H1 (cell line): ENCODE results near the gene BCAS3. TPM values are rescaled to one million over a fixed set of nuclear protein-coding genes. Genes with fewer than 3 reads are reported as not detected.

Experiments used
- EP300 ChIP-seq, 2 experiments: IDR thresholded peaks; 1 replicate in 1 of 2; 2 replicates in 1 of 2; pipeline ENCODE4 v1.6.1; 2011 to 2012; ENCODE audit warnings: low read depth in 2 of 2, low read length in 2 of 2, mild to moderate bottlenecking in 2 of 2, borderline replicate concordance in 1 of 2, inconsistent platforms in 1 of 2, moderate library complexity in 1 of 2
- HDAC6 ChIP-seq: IDR thresholded peaks from one replicate; pipeline ENCODE4 v1.7.1; 2012; ENCODE audit warnings: low read depth, mild to moderate bottlenecking, inconsistent platforms, low read length, moderate library complexity
- KDM4A ChIP-seq: IDR thresholded peaks from one replicate; pipeline ENCODE4 v1.7.1; 2012; ENCODE audit warnings: low read depth, mild to moderate bottlenecking, moderate library complexity, low read length, inconsistent platforms; ENCODE audit not compliant: severe bottlenecking
- MAFK ChIP-seq: IDR thresholded peaks from 2 replicates; pipeline ENCODE4 v1.6.1; 2012; ENCODE audit warnings: low read depth, mild to moderate bottlenecking, improper control_type of control experiment, low read length
- RBBP5 ChIP-seq: IDR thresholded peaks from 2 replicates; pipeline ENCODE4 v1.7.1; 2012; ENCODE audit warnings: low read depth, mild to moderate bottlenecking, inconsistent platforms, low read length, moderate library complexity, borderline replicate concordance
- polyA plus RNA-seq, 7 experiments: library from polyadenylated mRNA; depleted of rRNA in 3 of 7; stranded (reverse) in 5 of 7; unstranded in 2 of 7; fragments of >200 nt in 5 of 7; fragments of 200-250 nt in 2 of 7; gene quantifications; 1 replicate in 5 of 7; 2 replicates in 1 of 7; 4 replicates in 1 of 7; pipeline versions ENCODE4 v1.2.1 to v1.2.3, GENCODE V29; 2011 to 2013; ENCODE audit warnings: missing spikeins in 2 of 7, mixed read lengths in 2 of 7
- total RNA-seq: library from RNA; stranded (reverse); fragmentation: NEBNext Ultra II Directional; extraction: Animal tissue kit (Norgen Biotek cat#: 25700); gene quantifications from 2 replicates; pipeline ENCODE4 v1.2.1, GENCODE V29; 2021

The BCAS3 gene
- total and polyA plus RNA-seq, 2 of the 8 experiments (the other 6 are each of a cell fraction or from before 2014, with no cell fraction given) = 9.9 to 13.3 TPM

DNA sequence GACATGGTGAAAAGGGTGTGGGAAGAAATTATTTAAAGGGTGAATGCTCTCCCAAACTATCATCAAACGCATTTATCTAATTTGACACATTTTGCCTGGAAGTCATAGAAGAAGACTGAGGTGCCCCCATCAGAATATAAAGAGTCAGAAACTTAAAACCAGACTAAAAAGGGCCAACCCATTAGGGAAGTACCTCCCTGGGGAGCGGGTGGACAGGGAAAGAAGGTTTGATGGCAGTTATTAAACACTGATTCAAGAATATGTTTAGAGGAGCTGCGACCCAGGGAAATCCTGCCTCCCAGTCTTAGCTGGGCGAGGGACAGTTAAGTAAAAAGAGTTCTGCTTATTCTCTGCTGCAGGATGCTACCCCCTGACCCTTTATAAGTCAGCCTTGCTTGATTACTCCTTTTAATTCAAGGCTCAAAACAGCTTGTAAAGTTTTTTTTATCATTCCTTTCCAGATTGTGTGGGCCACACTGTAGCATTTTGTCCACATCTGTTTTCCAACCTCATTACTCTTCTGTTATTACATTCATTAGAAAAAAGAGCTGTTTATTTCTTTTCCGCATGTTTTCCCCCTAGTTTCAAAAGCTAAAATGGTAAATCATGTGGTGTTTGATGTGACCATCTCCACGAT, 583.5 kb downstream of the BCAS3 start (continued):
- TF ChIP-seq RBBP5 (no peak), HDAC6 (no peak), EP300 (IDR thresholded peaks at IDR 0.05; ENCODE audit: borderline replicate concordance in 1 of 2, low read depth in 2 of 2, low read length in 2 of 2) (no peak), MAFK (no peak), KDM4A (no peak)
